Activated T-helper 17 cell treated with anti-CD3 and anti-CD28 coated beads, Interleukin-2, amount 50 U/mL, for 72 hours (primary cell): ENCODE data around the gene GK2. TPM values are rescaled to one million over a fixed set of nuclear protein-coding genes. Genes with fewer than 3 reads are reported as not detected.

Experiments used
- ATAC-seq: fragments of 150-1000 bp; cut with Tn5 transposase; replicated peaks from 2 replicates; pipeline ENCODE4 v1.10.0; 2021; ENCODE audit warnings: mild to moderate bottlenecking, moderate library complexity
- H3K27ac Mint-ChIP-seq: one replicate; pipeline ENCODE4 v1.8.0; 2022; ENCODE audit warnings: mixed read lengths
- H3K27me3 Mint-ChIP-seq: one replicate; pipeline ENCODE4 v1.8.0; 2022; ENCODE audit warnings: mixed read lengths
- H3K36me3 Mint-ChIP-seq: one replicate; pipeline ENCODE4 v1.8.0; 2022; ENCODE audit warnings: low read depth, mild to moderate bottlenecking, mixed read lengths
- H3K4me1 Mint-ChIP-seq: one replicate; pipeline ENCODE4 v1.8.0; 2022; ENCODE audit warnings: mixed read lengths
- H3K4me3 Mint-ChIP-seq: one replicate; pipeline ENCODE4 v1.8.0; 2022; ENCODE audit warnings: mild to moderate bottlenecking, mixed read lengths
- H3K9me3 Mint-ChIP-seq: one replicate; pipeline ENCODE4 v1.8.0; 2022; ENCODE audit warnings: mixed read lengths
- total RNA-seq, 2 donors: library from RNA; stranded (reverse); gene quantifications; one replicate each; pipeline ENCODE4 v1.2.3, GENCODE V29; 2022

The GK2 gene
- total RNA-seq: not detected

GRCh38 chr4:79408063-79408462 lies at the start of gene GK2:
GK2 (minus strand) TSS chr4:79408228; CDS start chr4:79408200, 28 bp downstream.
- H3K4me1 Mint-ChIP-seq: no peaks in the 10 kb centered on the region
- H3K4me3 Mint-ChIP-seq: no peak within 1 kb of the TSS
- no peaks in the 10 kb centered on the region for H3K27me3 Mint-ChIP-seq
- ATAC-seq: no peak
- H3K9me3 Mint-ChIP-seq: peaks cover 6% of the 10 kb centered on the region
- no peaks in the 10 kb centered on the region for H3K36me3 Mint-ChIP-seq
- no peak within 1 kb of the TSS for H3K27ac Mint-ChIP-seq

- Mint-ChIP-seq H3K4me1 (no peaks in the 10 kb centered on the region), H3K36me3 (no peaks in the 10 kb centered on the region), H3K27ac (no peak overlapping the region), H3K4me3 (no peak overlapping the region), H3K27me3 (no peaks in the 10 kb centered on the region), H3K9me3 (no peaks in the 10 kb centered on the region)
- ATAC-seq: no peak
Observed at GRCh38 chr4:79455216-79455615, 47.2 kb upstream of the GK2 start.

DNA sequence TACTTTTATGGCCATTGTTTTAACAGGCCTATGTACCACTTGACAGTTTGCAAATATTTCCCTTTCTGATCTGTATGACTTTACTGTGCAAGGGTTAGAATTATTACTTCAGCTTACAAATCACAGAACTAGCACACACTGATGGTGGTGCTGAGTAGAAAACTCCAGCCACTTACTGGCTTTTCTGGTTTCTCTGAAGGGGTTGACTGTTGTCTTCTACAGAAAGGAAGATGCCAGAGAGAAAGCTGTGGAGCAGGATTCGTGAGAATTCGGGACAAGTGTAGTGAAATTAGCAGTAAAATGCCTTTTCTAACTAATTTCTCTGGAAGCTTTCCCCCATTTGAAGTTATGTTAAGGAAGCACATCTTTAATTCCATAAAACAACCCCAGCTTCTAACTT lies 46.6 kb upstream of the GK2 start:
- Mint-ChIP-seq H3K4me1 (no peaks in the 10 kb centered on the region), H3K27me3 (no peaks in the 10 kb centered on the region), H3K27ac (no peak overlapping the region), H3K4me3 (no peak overlapping the region), H3K9me3 (no peaks in the 10 kb centered on the region), H3K36me3 (no peaks in the 10 kb centered on the region)
- no peak for ATAC-seq

DNA sequence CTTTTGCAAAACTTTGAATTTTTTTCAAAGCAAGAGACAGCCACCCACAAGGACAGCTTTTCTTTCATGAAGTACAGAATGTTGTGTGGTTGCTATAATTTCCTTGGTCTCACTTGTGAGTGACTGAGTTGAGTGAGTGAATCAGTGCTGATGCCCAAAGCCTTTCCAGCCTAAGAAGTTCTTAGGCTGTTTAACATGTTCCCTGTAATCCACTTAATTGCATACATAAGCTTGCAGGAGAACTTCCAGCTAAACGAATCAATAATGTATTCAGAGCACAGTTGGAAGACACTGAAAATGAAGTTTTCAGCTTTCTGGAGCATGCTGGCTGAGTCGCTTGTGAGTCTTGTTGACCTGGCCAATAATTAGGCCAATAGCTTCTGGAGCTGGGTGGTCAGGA lies 42.0 kb upstream of the GK2 start:
- no peaks in the 10 kb centered on the region for H3K27me3 Mint-ChIP-seq
- no peaks in the 10 kb centered on the region for H3K9me3 Mint-ChIP-seq
- ATAC-seq: no peak
- H3K4me3 Mint-ChIP-seq: no peak overlapping the region
- H3K4me1 Mint-ChIP-seq: no peaks in the 10 kb centered on the region
- no peaks in the 10 kb centered on the region for H3K36me3 Mint-ChIP-seq
- H3K27ac Mint-ChIP-seq: no peak overlapping the region

- no peaks in the 10 kb centered on the region for H3K4me1 Mint-ChIP-seq
- ATAC-seq: no peak
- H3K27me3 Mint-ChIP-seq: peaks cover 3% of the 10 kb centered on the region
- H3K36me3 Mint-ChIP-seq: no peaks in the 10 kb centered on the region
- H3K27ac Mint-ChIP-seq: no peak overlapping the region
- no peaks in the 10 kb centered on the region for H3K9me3 Mint-ChIP-seq
- H3K4me3 Mint-ChIP-seq: no peak overlapping the region
Observed at GRCh38 chr4:79446145-79446544, 38.1 kb upstream of the GK2 start.

- H3K4me3 Mint-ChIP-seq: no peak overlapping the region
- ATAC-seq: no peak
- H3K27ac Mint-ChIP-seq: no peak overlapping the region
- no peaks in the 10 kb centered on the region for H3K4me1 Mint-ChIP-seq
- H3K9me3 Mint-ChIP-seq: no peaks in the 10 kb centered on the region
- H3K36me3 Mint-ChIP-seq: no peaks in the 10 kb centered on the region
- H3K27me3 Mint-ChIP-seq: peaks cover 3% of the 10 kb centered on the region
Observed at GRCh38 chr4:79445371-79445781, 37.3 kb upstream of the GK2 start.

DNA sequence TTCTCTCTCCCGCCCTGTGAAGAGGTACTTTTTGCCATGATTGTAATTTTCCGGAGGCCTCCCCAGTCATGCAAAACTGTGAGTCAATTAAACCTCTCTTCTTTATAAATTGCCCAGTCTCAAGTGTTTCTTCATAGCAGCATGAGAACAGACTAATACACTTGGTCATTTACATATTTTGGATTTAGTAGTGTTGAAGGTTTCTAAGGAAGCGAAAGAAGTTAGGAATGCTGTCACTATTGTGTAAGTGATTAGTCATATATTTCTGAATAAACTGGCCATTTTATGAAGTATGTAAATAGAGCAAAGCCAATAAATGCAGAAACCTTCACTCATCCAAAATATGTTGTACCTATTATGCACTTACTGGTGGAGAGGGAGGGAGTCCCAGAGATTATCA lies 34.4 kb upstream of the GK2 start:
- Mint-ChIP-seq H3K36me3 (no peaks in the 10 kb centered on the region), H3K27me3 (peaks cover 3% of the 10 kb centered on the region), H3K27ac (no peak overlapping the region), H3K4me1 (no peaks in the 10 kb centered on the region), H3K9me3 (peaks cover 9% of the 10 kb centered on the region), H3K4me3 (no peak overlapping the region)
- no peak for ATAC-seq

DNA sequence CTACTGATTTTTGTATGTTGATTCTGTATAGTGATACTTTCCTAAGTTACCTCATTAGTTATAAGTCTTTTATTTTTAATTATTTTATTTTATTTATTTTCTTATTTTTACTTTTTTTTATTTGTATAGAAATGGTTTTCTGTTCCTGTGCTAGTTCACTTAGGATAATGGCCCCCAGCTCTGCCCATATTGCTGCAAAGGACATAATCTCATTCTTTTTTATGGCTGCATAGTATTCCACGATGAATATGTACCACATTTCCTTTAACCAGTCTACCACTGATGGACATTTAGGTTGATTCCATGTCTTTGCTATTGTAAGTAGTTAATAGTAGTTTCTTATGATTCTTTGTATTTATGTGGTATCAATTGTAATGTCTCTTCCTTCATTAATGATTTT lies 31.5 kb upstream of the GK2 start:
- no peak overlapping the region for H3K27ac Mint-ChIP-seq
- H3K4me1 Mint-ChIP-seq: no peaks in the 10 kb centered on the region
- ATAC-seq: no peak
- H3K4me3 Mint-ChIP-seq: no peak overlapping the region
- no peaks in the 10 kb centered on the region for H3K36me3 Mint-ChIP-seq
- peaks cover 9% of the 10 kb centered on the region for H3K9me3 Mint-ChIP-seq
- peaks cover 3% of the 10 kb centered on the region for H3K27me3 Mint-ChIP-seq

DNA sequence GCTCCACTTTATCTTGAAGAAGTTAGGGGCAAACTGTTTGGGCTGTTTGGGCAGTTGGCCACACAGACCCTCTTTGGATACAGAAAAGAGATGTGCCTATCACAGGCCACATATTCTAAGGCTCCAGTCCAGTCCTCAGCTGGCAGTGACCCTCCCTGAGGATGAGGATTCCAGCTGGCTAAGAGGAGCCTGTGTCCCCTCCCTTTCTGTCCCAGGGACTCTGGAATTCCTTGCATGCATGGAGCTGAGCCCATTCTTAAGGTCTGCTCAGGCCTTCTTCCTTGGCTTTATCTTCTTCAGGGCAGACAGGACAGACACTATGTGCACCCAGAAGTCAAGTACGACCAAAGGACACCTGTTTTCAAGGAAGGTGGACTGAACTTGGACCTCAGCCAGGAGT lies 23.8 kb upstream of the GK2 start:
- H3K9me3 Mint-ChIP-seq: no peaks in the 10 kb centered on the region
- no peaks in the 10 kb centered on the region for H3K36me3 Mint-ChIP-seq
- H3K27ac Mint-ChIP-seq: no peak overlapping the region
- ATAC-seq: no peak
- no peaks in the 10 kb centered on the region for H3K27me3 Mint-ChIP-seq
- no peak overlapping the region for H3K4me3 Mint-ChIP-seq
- H3K4me1 Mint-ChIP-seq: no peaks in the 10 kb centered on the region

GRCh38 chr4:79429113-79429903 lies 21.3 kb upstream of the GK2 start:
- no peak overlapping the region for H3K4me3 Mint-ChIP-seq
- no peaks in the 10 kb centered on the region for H3K9me3 Mint-ChIP-seq
- no peaks in the 10 kb centered on the region for H3K36me3 Mint-ChIP-seq
- H3K27ac Mint-ChIP-seq: no peak overlapping the region
- H3K4me1 Mint-ChIP-seq: no peaks in the 10 kb centered on the region
- no peak for ATAC-seq
- no peaks in the 10 kb centered on the region for H3K27me3 Mint-ChIP-seq

- H3K36me3 Mint-ChIP-seq: no peaks in the 10 kb centered on the region
- ATAC-seq: no peak
- no peak overlapping the region for H3K4me3 Mint-ChIP-seq
- no peak overlapping the region for H3K27ac Mint-ChIP-seq
- H3K4me1 Mint-ChIP-seq: no peaks in the 10 kb centered on the region
- no peaks in the 10 kb centered on the region for H3K9me3 Mint-ChIP-seq
- H3K27me3 Mint-ChIP-seq: peaks cover 10% of the 10 kb centered on the region
Observed at GRCh38 chr4:79426989-79427388, 19.0 kb upstream of the GK2 start.

DNA sequence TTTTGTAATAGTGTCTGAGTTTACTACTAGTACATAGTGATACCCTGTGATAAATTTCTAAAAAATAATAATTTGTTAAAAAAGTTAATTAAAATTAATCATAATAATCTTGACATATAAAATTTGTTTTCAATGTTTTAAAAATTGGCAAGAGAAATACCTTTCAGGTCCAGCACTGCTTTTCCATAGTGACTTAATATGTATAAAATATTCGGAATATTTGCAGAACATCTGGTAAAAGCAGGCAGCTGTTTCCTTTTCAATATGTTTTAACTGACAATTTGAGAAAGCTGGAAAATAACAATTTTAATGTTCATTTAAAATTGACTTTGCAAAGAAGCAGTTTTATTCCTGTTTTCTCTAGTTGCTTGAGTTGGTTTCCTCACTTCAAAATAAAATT lies 17.6 kb upstream of the GK2 start:
- no peak for ATAC-seq

DNA sequence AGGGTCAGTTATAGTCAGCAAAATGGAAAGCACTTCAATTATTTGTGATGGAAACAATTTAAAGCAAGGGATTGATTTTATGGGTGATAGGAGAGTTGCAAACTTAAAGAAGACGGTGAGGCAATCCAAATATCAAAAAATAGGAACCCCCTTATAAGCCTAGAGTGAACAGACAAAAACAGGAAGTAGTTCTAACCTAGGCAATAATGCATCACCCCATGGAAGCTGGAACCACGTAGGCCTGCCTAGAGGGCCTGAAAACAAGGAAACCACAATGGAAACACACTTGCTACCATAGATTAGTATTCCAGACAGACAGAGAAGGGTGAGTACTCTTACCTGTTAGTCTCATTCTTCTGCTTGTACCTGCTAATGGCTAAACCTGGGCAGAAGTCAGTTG lies 13.5 kb upstream of the GK2 start:
- no peak for ATAC-seq
- H3K9me3 Mint-ChIP-seq: no peaks in the 10 kb centered on the region
- no peaks in the 10 kb centered on the region for H3K4me1 Mint-ChIP-seq
- H3K27ac Mint-ChIP-seq: no peak overlapping the region
- H3K4me3 Mint-ChIP-seq: no peak overlapping the region
- no peaks in the 10 kb centered on the region for H3K36me3 Mint-ChIP-seq
- peaks cover 10% of the 10 kb centered on the region for H3K27me3 Mint-ChIP-seq

More for the DNA sequence above, 17.6 kb upstream of the GK2 start:
- Mint-ChIP-seq H3K27ac (no peak overlapping the region), H3K4me3 (no peak overlapping the region), H3K9me3 (no peaks in the 10 kb centered on the region), H3K36me3 (no peaks in the 10 kb centered on the region), H3K27me3 (peaks cover 10% of the 10 kb centered on the region), H3K4me1 (no peaks in the 10 kb centered on the region)

GRCh38 chr4:79413886-79414285 lies 5.9 kb upstream of the GK2 start:
- Mint-ChIP-seq H3K27me3 (no peaks in the 10 kb centered on the region), H3K4me3 (no peak overlapping the region), H3K4me1 (no peaks in the 10 kb centered on the region), H3K9me3 (peaks cover under 1% of the 10 kb centered on the region), H3K27ac (no peak overlapping the region), H3K36me3 (no peaks in the 10 kb centered on the region)
- ATAC-seq: no peak

GRCh38 chr4:79413032-79413885 lies 5.2 kb upstream of the GK2 start:
- Mint-ChIP-seq H3K4me1 (no peaks in the 10 kb centered on the region), H3K9me3 (peaks cover 6% of the 10 kb centered on the region), H3K27ac (no peak overlapping the region), H3K36me3 (no peaks in the 10 kb centered on the region), H3K4me3 (no peak overlapping the region), H3K27me3 (no peaks in the 10 kb centered on the region)
- ATAC-seq: no peak
